ENCODE results near the gene APOL1. TPM values are rescaled to one million over a fixed set of nuclear protein-coding genes. Genes with fewer than 3 reads are reported as not detected.

Gene APOL1
- total RNA-seq, 4 donors from 2014 or later, result 0.46 to 4.1 (median 2.0) TPM

DNA sequence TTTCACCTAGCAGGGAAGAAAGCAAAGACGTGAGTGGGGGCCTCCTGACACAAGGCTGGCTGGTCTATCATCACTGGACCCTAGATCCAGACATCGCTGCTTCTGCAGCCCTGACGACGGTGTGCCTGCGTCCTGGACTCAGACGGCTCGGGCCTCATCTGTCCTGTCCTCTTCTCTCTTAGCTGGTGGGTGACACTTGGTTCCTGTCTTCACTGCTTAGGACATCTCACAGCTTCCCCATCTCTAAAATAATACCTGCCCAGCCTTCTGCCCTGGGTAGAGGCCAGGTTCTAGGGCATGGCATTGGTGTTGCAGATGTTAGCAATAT, 41.3 kb downstream of the APOL1 start:
- DNase-seq (ENCODE audit: low spot score in 2 of 2), result no peak
- intact Hi-C loops (cut with DNase I; ENCODE audit: low total_unique reads), result no loop called here
- 93 to 97% methylated on average over 7 of the region's 7 CpGs for WGBS, 2 donors
- no peak overlapping the region for H3K4me3 ChIP-seq (ENCODE audit: low read depth, poor library complexity, severe bottlenecking)
- TF ChIP-seq POLR2A (IDR thresholded peaks at IDR 0.05), result no peak
- TF ChIP-seq, protein P1, sequence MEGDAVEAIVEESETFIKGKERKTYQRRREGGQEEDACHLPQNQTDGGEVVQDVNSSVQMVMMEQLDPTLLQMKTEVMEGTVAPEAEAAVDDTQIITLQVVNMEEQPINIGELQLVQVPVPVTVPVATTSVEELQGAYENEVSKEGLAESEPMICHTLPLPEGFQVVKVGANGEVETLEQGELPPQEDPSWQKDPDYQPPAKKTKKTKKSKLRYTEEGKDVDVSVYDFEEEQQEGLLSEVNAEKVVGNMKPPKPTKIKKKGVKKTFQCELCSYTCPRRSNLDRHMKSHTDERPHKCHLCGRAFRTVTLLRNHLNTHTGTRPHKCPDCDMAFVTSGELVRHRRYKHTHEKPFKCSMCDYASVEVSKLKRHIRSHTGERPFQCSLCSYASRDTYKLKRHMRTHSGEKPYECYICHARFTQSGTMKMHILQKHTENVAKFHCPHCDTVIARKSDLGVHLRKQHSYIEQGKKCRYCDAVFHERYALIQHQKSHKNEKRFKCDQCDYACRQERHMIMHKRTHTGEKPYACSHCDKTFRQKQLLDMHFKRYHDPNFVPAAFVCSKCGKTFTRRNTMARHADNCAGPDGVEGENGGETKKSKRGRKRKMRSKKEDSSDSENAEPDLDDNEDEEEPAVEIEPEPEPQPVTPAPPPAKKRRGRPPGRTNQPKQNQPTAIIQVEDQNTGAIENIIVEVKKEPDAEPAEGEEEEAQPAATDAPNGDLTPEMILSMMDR (IDR thresholded peaks at IDR 0.05), result no peak

DNA sequence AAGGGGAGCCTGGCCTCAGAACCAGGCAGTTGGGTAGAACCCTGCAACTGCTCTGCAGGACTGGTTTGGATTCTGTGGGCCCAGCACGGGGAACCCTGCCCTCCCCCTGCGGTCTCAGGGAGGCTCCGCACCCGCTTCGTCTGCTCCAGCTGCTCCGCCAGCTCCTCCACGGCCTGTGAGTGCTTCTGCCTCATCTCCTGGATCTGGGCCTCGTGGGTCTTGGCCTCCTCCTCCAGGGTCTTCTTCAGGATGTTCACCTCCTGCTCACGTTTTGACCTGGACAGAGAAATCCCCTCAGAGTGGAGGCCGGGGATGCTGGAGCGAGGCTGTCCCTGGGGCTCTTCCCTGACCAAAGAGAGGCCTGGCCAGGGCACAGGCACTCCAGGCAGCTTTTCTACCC, 41.9 kb downstream of the APOL1 start:
- DNase-seq (ENCODE audit: low spot score in 2 of 2), result no peak
- no peak for TF ChIP-seq POLR2A (IDR thresholded peaks at IDR 0.05)
- TF ChIP-seq, protein P1 (IDR thresholded peaks at IDR 0.05), result no peak
- H3K4me3 ChIP-seq (ENCODE audit: low read depth, poor library complexity, severe bottlenecking), result no peak overlapping the region
- WGBS, 2 donors, result 87 to 91% methylated on average over 11 of the region's 11 CpGs
- intact Hi-C loops (cut with DNase I; ENCODE audit: low total_unique reads), result no loop called here

DNA sequence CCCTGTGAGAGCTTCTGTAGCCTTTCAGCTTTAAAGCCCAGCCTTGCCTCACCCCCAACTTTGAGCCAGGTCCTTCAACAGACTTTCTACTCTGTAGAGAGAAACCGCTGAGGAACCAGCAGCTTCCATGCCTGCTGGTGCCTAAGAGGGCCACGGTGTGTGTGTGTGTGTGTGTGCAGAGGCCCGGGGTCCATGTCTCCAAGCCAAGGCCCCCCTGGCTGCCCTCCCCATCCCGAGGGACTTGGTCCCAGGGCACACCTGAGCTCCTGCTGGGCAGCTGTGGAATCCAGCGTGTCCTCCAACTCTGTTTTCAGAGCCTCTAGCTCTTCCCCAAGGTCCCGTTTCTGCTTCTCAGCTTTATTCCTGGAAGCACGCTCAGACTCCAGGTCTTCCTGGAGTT, 42.3 kb downstream of the APOL1 start:
- TF ChIP-seq, protein P1 (IDR thresholded peaks at IDR 0.05), result no peak
- TF ChIP-seq POLR2A (IDR thresholded peaks at IDR 0.05), result no peak
- intact Hi-C loops (cut with DNase I; ENCODE audit: low total_unique reads), result no loop called here

DNA sequence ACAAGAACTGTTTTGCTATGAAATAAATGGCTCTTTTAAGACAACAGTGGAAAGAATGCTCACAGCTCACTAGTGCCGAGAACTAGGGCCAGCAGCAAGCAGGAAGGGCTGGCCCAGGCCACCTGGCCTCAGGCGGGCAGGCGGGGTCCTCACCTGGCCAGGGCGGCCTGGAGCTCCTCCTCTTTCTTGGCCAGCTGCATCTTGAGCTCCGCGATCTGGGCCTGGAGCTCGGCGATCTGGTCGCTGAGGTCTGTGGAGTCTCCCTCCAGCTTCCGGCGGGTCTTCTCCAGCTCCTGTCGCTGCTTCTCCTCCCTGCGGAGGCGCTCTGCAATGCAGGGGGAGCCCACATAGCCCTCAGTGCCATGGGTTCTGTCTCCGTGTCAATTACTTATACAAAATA, 43.8 kb downstream of the APOL1 start:
- intact Hi-C loops (cut with DNase I; ENCODE audit: low total_unique reads), result no loop called here
- no peak for DNase-seq (ENCODE audit: low spot score in 2 of 2)
- H3K4me3 ChIP-seq (ENCODE audit: low read depth, poor library complexity, severe bottlenecking), result no peak overlapping the region
- TF ChIP-seq, protein P1 (IDR thresholded peaks at IDR 0.05), result no peak
- no peak for TF ChIP-seq POLR2A (IDR thresholded peaks at IDR 0.05)
- WGBS, 2 donors, result 87 to 88% methylated on average over 10 to 15 of the region's 15 CpGs

More for the DNA sequence above, 42.3 kb downstream of the APOL1 start:
- WGBS, 2 donors, result 90 to 94% methylated on average over 7 of the region's 7 CpGs
- H3K4me3 ChIP-seq (ENCODE audit: low read depth, poor library complexity, severe bottlenecking), result no peak overlapping the region
- no peak for DNase-seq (ENCODE audit: low spot score in 2 of 2)

DNA sequence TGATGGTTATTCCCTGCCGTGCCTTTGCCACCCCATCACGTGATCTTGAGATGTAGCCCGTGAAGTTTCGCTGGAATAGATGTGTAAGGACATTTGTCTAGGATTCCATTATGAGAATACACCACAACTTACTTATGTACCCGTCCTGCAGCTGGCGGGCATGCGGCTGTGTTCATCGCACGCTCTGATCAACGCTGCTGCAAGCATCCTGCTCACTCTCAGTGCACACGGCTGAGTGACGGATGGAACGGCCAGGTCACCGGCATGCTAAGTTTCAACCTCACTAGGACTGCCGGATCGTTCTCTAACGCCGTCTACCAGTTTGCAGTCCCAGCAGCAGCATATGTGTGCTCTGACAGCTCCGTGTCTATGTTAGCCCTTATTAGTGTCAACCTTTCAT, 44.6 kb downstream of the APOL1 start:
- TF ChIP-seq, protein P1 (IDR thresholded peaks at IDR 0.05), result no peak
- TF ChIP-seq POLR2A (IDR thresholded peaks at IDR 0.05), result no peak
- no peak overlapping the region for H3K4me3 ChIP-seq (ENCODE audit: low read depth, poor library complexity, severe bottlenecking)
- WGBS, 2 donors, result 86 to 90% methylated on average over 19 of the region's 19 CpGs
- intact Hi-C loops (cut with DNase I; ENCODE audit: low total_unique reads), result no loop called here
- no peak for DNase-seq (ENCODE audit: low spot score in 2 of 2)

DNA sequence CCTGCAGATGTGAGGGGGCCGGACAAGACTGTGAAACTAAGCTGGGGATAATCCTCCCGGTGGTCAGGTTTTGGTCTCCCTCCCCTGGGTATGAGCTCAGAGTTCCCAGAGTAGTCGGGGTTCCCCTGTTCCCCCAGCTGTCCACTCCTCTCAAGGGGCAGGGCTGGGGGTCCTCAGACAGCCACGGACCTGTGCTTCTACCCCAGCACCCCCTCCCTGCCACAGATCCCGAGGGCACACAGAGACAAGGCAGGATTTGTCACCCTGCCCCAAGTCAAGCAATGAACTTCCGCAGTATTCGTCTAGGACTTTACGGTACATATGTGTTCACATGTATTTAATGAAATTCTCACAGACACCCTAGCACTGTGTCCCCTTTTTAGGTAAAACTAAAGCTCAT, 45.2 kb downstream of the APOL1 start:
- WGBS, 2 donors, result 93% methylated on average over 8 of the region's 8 CpGs
- TF ChIP-seq, protein P1 (IDR thresholded peaks at IDR 0.05), result no peak
- no peak for TF ChIP-seq POLR2A (IDR thresholded peaks at IDR 0.05)
- H3K4me3 ChIP-seq (ENCODE audit: low read depth, poor library complexity, severe bottlenecking), result no peak overlapping the region
- no peak for DNase-seq (ENCODE audit: low spot score in 2 of 2)
- intact Hi-C loops (cut with DNase I; ENCODE audit: low total_unique reads), result no loop called here

Data from lower leg skin (tissue), 4 donors.